ENCODE results near the gene DNASE1L2. TPM values are rescaled to one million over a fixed set of nuclear protein-coding genes. Genes with fewer than 3 reads are reported as not detected.

DNASE1L2 gene
- total RNA-seq, 1 experiment from 2014 or later, result 2.7 TPM

DNA sequence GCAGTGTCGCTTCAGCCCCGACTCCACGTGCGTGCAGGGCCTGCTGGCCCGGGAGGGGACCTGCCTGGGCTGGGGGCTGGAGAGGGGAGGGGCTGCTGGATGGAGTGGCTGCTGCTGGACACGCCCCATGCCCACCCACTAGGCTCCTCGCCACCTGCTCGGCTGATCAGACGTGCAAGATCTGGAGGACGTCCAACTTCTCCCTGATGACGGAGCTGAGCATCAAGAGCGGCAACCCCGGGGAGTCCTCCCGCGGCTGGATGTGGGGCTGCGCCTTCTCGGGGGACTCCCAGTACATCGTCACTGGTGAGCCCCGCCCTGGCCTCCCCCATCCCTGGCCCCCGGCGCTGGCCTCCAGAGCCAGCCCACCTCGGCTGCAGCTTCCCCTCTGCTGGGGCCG lies 27.9 kb upstream of the DNASE1L2 start:
- CTCF ChIA-PET, result interaction anchor here (0.6 kb wide), 1 partner anchor 87 kb away, joined by 3 read pairs; no protein-coding TSS in a partner anchor

DNA sequence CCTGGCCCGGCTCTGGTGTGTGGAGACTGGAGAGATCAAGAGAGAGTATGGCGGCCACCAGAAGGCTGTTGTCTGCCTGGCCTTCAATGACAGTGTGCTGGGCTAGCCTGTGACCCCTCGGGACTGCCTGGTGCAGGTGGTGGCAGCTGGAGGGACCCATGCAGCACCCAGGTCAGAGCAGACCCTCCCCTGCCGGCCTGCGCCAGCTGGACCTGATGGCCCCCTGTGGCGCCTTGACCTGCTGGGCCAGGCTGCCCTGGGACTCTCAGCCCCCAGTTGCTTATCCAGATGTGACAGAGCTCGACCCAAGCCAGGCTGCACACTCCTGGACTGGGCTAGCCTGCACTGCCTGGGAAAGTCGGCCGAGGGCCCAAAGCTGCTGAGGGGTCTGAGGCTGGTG lies 27.5 kb upstream of the DNASE1L2 start:
- H3K36me3 ChIP-seq (ENCODE audit: insufficient read depth, low read length, poor library complexity, severe bottlenecking), result peaks cover 31% of the 10 kb centered on the region
- no peaks in the 10 kb centered on the region for H3K27me3 ChIP-seq (replicated peaks; ENCODE audit: insufficient read depth, low read depth, low read length, poor library complexity)
- DNase-seq (ENCODE audit: low spot score), result no peak
- H3K9me3 ChIP-seq (ENCODE audit: low read depth, low read length, poor library complexity, severe bottlenecking), result no peaks in the 10 kb centered on the region
- TF ChIP-seq, protein P1, sequence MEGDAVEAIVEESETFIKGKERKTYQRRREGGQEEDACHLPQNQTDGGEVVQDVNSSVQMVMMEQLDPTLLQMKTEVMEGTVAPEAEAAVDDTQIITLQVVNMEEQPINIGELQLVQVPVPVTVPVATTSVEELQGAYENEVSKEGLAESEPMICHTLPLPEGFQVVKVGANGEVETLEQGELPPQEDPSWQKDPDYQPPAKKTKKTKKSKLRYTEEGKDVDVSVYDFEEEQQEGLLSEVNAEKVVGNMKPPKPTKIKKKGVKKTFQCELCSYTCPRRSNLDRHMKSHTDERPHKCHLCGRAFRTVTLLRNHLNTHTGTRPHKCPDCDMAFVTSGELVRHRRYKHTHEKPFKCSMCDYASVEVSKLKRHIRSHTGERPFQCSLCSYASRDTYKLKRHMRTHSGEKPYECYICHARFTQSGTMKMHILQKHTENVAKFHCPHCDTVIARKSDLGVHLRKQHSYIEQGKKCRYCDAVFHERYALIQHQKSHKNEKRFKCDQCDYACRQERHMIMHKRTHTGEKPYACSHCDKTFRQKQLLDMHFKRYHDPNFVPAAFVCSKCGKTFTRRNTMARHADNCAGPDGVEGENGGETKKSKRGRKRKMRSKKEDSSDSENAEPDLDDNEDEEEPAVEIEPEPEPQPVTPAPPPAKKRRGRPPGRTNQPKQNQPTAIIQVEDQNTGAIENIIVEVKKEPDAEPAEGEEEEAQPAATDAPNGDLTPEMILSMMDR (conservative IDR thresholded peaks at IDR 0.05; ENCODE audit: low read depth, low read length), result no peak
- BruUV-seq (replicated peaks), result TSS peak; percentile 4
- ChIA-PET CTCF (interaction anchor here (0.6 kb wide), 1 partner anchor 87 kb away, joined by 3 read pairs; no protein-coding TSS in a partner anchor), POLR2A (ENCODE audit: low non-redundant PET) (no interaction called here)
- no peak overlapping the region for H3K4me3 ChIP-seq (ENCODE audit: low read depth, low read length, poor library complexity, severe bottlenecking)
- intact Hi-C loops (cut with micrococcal nuclease; ENCODE audit: unreplicated experiment), result no loop called here
- no peak overlapping the region for H3K27ac ChIP-seq (ENCODE audit: low read depth, low read length, poor library complexity, severe bottlenecking)
- H3K4me1 ChIP-seq (ENCODE audit: insufficient read depth, low read length, poor library complexity, severe bottlenecking), result peaks cover 25% of the 10 kb centered on the region

More for the DNA sequence above, 27.9 kb upstream of the DNASE1L2 start:
- Histone ChIP-seq H3K36me3 (ENCODE audit: insufficient read depth, low read length, poor library complexity, severe bottlenecking) (peaks cover 31% of the 10 kb centered on the region), H3K9me3 (ENCODE audit: low read depth, low read length, poor library complexity, severe bottlenecking) (no peaks in the 10 kb centered on the region), H3K27me3 (replicated peaks; ENCODE audit: insufficient read depth, low read depth, low read length, poor library complexity) (no peaks in the 10 kb centered on the region), H3K4me3 (ENCODE audit: low read depth, low read length, poor library complexity, severe bottlenecking) (no peak overlapping the region), H3K27ac (ENCODE audit: low read depth, low read length, poor library complexity, severe bottlenecking) (no peak overlapping the region), H3K4me1 (ENCODE audit: insufficient read depth, low read length, poor library complexity, severe bottlenecking) (peaks cover 22% of the 10 kb centered on the region)
- no peak for DNase-seq (ENCODE audit: low spot score)
- TF ChIP-seq, protein P1 (conservative IDR thresholded peaks at IDR 0.05; ENCODE audit: low read depth, low read length), result no peak
- TF ChIP-seq EZH2 (IDR thresholded peaks at IDR 0.05; ENCODE audit: borderline replicate concordance, low read depth, low read length, poor library complexity, severe bottlenecking), result no peak
- intact Hi-C loops (cut with micrococcal nuclease; ENCODE audit: unreplicated experiment), result no loop called here
- BruUV-seq (replicated peaks), result no TSS peak
- POLR2A ChIA-PET (ENCODE audit: low non-redundant PET), result no interaction called here

DNA sequence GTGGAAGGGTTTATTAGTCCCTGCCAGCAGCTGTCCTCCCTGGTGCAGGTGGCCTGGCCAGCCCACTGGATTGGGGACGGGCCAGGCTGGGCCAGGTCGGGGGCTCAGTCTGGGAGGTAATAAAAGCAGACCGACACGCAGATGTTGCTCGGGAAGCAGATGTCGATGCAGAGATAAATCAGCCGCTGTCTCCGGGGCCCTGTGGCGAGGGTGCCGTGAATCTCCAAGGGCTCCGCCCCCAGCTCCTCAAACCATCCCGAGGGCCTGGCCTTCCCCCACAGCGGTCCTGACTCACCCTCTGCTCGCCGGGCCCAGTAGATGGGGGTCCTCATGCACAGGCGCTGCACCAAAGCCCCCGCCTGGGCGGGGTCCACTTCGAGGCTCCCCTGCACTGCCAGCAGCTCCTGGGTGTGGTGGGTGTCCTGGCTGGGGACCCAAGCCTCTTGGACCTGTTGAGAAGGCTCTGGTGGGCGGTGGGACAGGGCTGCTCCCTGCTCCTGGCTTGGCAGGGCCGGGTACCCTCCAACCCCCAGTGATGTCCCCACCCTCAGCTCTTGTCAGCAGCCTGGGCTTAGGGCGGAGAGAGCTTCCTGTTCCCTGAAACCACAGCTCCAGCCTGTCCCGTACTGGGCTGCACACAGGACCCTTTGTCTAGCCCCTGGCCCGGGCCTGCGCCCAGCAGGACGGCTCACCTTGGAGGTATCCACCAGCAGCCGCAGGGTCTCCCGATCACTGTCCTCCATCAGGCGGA lies 26.8 kb upstream of the DNASE1L2 start:
- TF ChIP-seq EZH2 (IDR thresholded peaks at IDR 0.05; ENCODE audit: borderline replicate concordance, low read depth, low read length, poor library complexity, severe bottlenecking), result no peak
- TF ChIP-seq, protein P1 (conservative IDR thresholded peaks at IDR 0.05; ENCODE audit: low read depth, low read length), result no peak
- CTCF ChIA-PET, result interaction anchor here (0.6 kb wide), 1 partner anchor 86 kb away, joined by 3 read pairs; no protein-coding TSS in a partner anchor
- no TSS peak for BruUV-seq (replicated peaks)
- POLR2A ChIA-PET (ENCODE audit: low non-redundant PET), result no interaction called here
- Histone ChIP-seq H3K4me1 (ENCODE audit: insufficient read depth, low read length, poor library complexity, severe bottlenecking) (peaks cover 25% of the 10 kb centered on the region), H3K36me3 (ENCODE audit: insufficient read depth, low read length, poor library complexity, severe bottlenecking) (peaks cover 31% of the 10 kb centered on the region), H3K4me3 (ENCODE audit: low read depth, low read length, poor library complexity, severe bottlenecking) (no peak overlapping the region), H3K9me3 (ENCODE audit: low read depth, low read length, poor library complexity, severe bottlenecking) (no peaks in the 10 kb centered on the region), H3K27me3 (replicated peaks; ENCODE audit: insufficient read depth, low read depth, low read length, poor library complexity) (no peaks in the 10 kb centered on the region), H3K27ac (ENCODE audit: low read depth, low read length, poor library complexity, severe bottlenecking) (no peak overlapping the region)
- intact Hi-C loops (cut with micrococcal nuclease; ENCODE audit: unreplicated experiment), result loop anchor here (10.0 kb wide), 1 partner anchor 205 kb away; the partner anchor contains the start of gene ZNF598
- DNase-seq (ENCODE audit: low spot score), result no peak

Measured in A673 (cell line).